GM19023 (cell line): ENCODE results near the gene ANKRD13B.

ENCODE experiments used
- ATAC-seq: cut with Tn5 transposase; IDR thresholded peaks from one replicate; pipeline ENCODE4 v1.9.1; 2021; ENCODE audit warnings: mild to moderate bottlenecking, moderate library complexity; ENCODE audit not compliant: unreplicated experiment

Gene ANKRD13B

GRCh38 chr17:29579866-29580771 is 12.8 kb upstream of the ANKRD13B start:
- peak; percentile 75 for ATAC-seq

GRCh38 chr17:29581583-29582253 is 11.2 kb upstream of the ANKRD13B start:
- ATAC-seq = no peak

- ATAC-seq = no peak
These were observed 10.6 kb upstream of the ANKRD13B start for GRCh38 chr17:29582254-29582765.

- ATAC-seq = no peak
These were observed 10.2 kb upstream of the ANKRD13B start for GRCh38 chr17:29582772-29583171.

- no peak for ATAC-seq
These were observed 9.3 kb upstream of the ANKRD13B start for GRCh38 chr17:29583324-29584248.

GRCh38 chr17:29584452-29585079 is 8.4 kb upstream of the ANKRD13B start:
- no peak for ATAC-seq

- no peak for ATAC-seq
These were observed 7.7 kb upstream of the ANKRD13B start for GRCh38 chr17:29585080-29585751.

- ATAC-seq = no peak
These were observed 6.1 kb upstream of the ANKRD13B start for GRCh38 chr17:29586676-29587469.

GRCh38 chr17:29587591-29587990 is 5.3 kb upstream of the ANKRD13B start:
- no peak for ATAC-seq

GRCh38 chr17:29588017-29588561 is 4.8 kb upstream of the ANKRD13B start:
- ATAC-seq = no peak

GRCh38 chr17:29588562-29589411 is 4.1 kb upstream of the ANKRD13B start:
- ATAC-seq = peak; percentile 24

- ATAC-seq = peak; percentile 58
These were observed 3.2 kb upstream of the ANKRD13B start, which contains the start of gene GIT1 for GRCh38 chr17:29589524-29590410. GIT1 (minus strand) TSS chr17:29589648; CDS start chr17:29589378, 270 bp downstream.

GRCh38 chr17:29590411-29591145 is 2.4 kb upstream of the ANKRD13B start:
- no peak for ATAC-seq

GRCh38 chr17:29591146-29591736 is 1.7 kb upstream of the ANKRD13B start:
- no peak for ATAC-seq

- no peak for ATAC-seq
These were observed 959 bp upstream of the ANKRD13B start for GRCh38 chr17:29591737-29592608.
